Measurements from ENCODE around the gene IP6K1.
A peak's percentile ranks its signal among the peaks of the same experiment; 100 is the strongest.
"Not testable (repeated sequence)": the region's sequence is repeated elsewhere in the genome, so short reads cannot be mapped to it uniquely, and the experiment has no call there.

The IP6K1 gene

DNA sequence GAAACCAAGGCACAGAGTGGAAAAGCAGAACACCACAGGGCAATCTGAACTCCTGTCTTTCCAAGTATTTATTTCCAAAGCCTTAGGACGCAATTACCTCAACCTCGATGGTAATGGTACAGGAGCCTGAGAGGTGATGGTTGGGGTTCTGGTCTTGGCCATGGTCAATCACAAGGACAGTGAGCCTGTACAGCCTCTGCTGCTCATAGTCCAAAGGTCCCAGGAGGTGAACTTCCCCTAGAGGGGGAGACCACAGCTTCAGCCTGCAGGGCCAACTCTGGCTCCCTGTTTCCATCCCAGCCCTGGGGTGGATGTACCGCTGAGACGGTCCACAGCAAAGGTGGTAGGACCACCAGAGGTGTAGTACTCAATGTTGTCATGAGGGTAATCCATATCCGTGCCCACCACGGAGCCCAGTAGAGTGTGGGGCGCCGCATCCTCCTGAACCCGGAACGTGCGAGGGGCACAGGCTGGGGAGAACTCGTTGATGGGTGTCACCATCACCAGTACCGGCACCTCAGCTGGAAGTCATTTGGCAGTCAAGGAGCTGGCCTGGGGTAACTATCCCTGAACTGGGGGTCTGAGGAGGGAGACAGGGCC is 7.2 kb upstream of the IP6K1 start:
- DNase-seq: no peak

DNA sequence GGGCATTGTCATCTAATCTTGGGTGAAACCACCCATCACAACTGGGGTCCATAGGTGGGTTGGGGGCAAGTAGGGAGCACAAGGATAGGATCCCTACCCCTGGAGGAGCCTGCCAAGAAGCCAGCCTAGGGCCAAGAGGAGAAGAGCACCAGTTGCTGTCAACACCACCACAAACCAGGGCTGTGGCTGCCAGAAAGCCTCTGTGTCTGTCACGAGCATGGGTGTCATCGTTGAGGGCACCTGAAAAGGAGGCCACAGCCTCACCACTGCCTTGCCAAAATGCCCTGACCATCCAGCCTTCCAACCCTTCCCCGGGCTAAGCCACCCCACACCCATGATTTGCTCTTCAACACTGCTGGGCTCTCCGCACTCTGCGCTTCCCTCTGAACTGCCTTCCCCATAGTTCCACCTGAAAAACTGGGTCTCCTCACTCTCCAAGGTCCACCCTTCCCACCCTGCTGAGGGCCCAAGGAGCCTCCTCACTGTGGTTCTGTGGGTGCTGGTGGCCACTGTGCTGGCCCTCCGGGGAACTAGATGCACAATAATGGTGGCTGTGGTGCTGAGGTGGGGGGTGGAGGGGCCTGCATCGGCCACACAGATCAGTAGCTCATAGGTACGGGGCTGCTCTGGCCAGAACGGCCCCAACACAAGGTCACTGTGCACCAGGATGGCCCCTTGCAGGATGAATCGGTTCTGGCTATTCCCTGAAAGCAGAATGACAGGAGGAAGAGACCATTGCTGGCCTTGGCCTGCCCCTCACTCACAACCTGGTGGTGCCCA is 6.2 kb upstream of the IP6K1 start:
- DNase-seq: no peak

DNA sequence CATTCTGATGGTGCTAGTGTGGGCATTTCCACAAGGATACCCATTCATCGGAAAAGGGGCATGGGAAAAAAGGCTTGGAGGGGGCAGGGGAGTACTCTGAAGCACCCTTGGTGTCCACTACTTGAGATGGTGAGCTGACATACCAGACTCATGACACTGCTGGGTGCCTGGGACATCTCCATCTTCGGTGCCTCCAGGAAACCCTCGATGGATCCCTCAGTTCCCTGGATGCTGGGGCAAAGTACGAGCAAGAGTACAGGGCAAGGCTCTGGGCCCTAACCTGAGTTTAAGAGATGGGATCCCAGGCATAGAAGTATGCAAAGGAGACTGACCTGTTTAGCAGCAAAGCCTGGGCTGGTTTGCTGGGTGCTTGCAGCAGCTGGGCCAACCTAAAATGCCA is 5.2 kb upstream of the IP6K1 start:
- no peak for DNase-seq

DNA sequence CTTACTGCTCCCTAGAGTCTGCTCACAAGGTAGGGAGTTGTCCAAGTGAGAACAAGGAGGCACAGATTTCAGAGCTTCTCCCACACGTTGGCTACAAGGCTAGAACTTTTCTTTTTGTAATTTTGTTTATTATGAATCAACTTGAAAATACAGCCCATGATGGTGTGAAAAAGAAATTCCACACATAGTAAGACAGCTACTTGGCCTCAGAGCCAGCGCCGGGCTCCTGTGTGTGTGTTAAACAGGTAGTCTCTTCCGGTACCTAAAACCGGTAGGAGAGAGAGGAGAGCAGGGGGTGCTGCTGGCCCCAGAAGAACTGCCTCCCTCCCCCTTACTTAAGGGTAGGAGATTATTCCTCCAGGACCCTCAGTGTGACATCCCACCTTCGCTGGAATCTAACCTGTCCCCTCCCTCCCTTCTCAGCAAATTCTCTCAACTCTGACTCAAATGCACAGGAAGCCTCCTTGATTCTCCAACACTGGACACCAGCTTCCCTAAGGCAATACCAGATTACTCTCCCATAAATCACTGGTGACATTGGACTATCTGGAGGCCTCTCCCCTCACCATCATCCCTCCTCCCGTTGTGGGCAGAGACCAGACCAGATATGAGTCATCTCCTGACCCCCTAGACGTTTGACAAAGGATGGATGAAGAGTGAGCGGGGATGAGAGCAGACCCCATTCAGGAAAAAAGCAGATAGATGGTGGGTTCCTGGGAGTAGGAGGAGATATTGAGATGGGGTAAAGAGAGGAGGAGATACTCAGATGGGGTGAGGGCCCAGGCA is 4.5 kb upstream of the IP6K1 start:
- no peak for DNase-seq

DNA sequence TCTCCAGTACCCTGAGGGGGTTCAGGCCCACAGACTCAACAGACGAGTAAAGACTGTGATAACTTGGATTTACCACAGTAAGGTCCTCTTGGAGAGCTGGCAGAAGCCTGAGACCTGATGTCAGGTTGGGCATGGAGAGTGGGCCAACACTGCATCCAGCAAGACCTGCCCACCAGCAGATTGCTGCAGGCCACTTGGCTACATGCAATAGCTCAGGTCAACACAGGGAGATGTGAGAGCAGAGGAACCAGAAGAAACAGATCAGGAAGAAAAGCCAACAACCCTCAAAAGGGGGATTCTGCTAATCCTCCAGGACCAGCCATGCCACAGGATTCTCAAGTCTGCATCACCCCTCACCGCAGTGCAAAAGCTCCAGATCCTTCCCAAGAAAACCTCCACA is 1.7 kb upstream of the IP6K1 start:
- DNase-seq: no peak

DNA sequence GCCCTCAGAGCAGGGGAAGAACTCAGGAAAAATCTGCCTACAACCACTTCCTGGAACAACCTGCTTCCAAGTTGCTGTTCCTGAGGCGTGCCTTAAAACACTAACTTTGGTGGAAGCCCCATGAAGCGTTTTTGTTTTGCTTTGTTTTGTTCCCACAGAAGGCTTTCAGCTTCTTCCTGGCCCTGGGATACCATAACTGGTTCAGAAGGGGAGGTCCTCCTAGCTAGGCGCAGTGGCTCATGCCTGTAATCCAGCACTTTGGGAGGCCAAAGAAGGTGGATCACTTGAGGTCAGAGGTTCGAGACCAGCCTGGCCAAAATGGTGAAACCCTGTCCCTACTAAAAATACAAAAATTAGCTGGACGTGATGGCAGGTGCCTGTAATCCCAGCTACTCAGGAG is 1.2 kb upstream of the IP6K1 start:
- DNase-seq: no peak

DNA sequence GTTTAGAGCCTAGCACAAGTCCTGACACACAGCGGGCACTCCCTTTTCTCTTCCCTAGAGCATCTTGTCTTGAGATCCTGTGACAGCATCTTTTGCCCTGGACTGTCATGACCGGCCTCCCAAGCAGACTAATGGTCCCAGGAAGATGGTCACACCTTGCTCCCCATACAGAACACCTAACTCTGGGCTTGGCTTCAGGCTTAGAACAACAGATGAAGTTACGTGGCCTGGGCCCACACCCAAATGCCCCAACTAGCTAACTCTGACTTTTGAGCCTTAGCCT is 781 bp upstream of the IP6K1 start:
- no peak for DNase-seq

DNA sequence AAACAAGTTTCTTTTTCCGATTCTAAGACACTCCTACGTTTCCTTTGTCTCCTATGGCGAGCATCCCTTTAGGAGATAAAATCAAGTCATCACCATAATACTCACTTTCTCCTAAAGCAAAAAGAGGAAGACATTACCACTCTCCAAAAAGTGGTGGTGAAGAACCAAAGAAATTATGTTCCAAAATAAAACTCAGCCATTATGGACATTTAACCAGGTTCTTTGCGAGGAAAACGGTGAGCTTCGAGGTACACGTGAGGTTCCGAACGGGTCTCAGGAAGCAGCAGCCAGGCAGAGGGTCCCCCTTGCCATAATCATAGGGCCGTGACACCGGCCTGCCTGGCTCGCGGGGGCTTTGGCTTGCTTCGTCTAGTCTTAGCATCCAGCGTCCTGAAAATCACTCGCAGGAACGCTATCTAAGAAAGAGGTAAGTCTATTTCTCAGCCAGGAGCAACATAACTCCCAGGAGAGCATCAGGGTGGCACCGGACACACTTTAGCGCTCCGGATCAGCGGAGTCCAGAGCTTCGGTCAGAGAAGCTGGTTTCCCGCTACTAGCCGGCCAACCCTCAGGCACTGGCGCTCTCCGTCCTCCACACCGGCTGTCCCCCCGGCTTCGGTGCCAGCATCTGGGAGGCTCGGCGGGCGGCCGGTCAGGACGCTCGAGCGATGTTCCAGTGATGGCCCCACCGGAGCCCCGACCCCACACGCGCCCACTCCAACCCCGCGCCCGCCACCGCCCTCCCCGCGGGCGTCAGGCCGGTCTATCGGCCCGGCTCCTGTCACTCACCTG is 581 bp downstream of the IP6K1 start:
- peak; percentile 16 for DNase-seq

DNA sequence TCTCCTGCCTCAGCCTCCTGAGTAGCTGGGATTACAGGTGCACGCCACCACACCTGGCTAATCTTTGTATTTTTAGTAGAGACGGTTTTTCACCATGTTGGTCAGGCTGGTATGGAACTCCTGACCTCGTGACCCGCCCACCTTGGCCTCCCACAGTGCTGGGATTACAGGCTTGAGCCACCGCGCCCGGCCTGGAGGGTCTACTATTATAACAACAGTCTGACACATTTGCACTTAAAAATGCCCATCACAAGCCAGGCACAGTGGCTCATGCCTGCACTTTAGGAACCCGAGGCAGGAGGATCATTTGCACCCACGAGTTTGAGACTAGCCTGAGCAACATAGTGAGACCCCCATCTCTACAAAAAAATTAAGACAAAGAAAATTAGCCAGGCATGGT is 4.1 kb downstream of the IP6K1 start:
- not testable (repeated sequence) for DNase-seq

DNA sequence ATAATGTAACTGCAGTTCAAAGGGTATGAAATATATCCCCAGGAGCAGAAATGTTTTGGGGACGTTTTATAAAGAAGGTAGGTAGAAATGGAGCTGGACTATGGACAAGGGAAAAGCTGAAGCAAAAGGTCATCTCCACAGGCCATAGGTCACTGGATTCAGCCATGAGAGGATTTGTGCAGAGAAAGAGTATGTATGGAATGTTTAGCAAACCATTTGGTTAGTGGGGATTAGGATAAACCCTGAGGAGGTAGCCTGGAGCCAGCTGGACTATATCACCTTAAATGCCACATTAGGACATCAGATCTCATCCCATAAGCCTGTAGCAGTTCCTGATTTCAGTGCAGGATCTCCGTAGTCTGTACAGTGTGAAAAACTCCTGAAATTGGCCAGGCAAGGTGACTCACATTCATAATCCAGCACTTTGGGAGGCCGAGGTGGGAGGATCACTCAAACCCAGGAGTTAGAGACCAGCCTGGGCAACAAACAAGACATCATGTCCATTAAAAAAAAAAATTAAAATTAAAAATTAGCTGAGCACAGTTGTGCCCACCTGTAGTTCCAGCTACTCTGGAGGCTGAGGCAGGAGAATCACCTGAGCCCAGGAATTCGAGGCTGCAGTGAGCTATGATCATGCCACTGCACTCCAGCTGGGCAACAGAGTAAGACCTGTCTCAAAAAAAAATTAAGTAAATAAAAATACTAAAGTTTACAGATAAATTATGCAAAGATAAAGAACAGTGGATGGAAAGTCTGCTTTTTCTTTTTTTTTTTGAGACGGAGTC is 4.7 kb downstream of the IP6K1 start:
- no peak for DNase-seq

DNA sequence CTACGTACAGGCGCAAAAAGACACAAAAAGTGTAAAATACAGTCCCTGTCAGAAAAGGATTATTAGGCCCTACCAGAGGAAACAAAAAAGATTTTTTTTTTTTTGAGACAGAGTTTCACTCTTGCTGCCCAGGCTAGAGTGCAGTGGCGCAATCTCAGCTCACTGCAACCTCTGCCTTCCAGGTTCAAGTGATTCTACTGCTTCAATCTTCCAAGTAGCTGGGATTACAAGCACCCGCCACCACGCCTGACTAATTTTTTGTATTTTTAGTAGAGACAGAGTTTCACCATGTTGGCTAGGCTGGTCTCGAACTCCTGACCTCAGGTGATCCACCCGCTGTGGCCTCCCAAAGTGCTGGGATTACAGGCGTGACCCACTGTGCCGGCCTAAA is 5.4 kb downstream of the IP6K1 start:
- not testable (repeated sequence) for DNase-seq

DNA sequence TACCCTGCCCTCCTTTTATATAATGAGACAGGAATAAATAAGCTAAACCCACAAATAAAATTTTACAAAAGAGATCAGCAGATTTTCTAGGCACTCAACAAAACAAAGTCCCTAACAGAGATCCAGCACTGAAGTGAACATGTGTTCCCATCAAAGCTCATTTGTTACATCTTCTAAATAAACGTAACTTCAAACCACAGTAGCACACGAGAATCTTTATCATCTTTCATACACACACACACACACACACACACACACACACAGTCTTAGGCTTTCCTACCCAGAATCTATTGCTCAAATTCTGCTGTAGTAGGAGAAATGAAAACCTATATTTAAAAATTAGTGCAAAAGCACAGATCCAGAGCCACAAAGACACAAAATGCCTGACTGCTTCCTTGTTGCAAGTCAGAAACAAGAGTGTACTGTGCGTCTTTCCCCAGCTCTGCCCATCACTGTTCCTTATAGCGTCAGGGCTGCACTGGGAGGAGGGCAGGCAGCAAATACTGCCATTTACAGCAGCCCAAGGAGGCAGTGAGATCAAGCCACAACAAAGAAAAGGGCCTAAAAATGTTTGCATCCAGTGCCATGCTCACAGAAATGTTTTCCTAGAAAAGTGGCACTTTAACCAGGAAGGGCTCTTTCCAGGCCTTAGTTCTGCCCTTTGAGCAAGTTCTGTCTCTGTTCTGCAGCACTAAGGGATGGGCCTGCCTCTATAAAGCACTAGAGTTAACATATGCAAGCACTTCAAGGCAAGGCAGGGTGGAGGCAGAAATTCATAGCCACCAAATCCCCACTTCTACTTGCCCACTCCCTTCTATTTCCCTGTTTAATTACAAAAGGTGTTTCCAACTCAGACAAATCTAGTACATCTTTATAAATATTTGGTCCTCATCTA is 6.0 kb downstream of the IP6K1 start:
- no peak for DNase-seq

DNA sequence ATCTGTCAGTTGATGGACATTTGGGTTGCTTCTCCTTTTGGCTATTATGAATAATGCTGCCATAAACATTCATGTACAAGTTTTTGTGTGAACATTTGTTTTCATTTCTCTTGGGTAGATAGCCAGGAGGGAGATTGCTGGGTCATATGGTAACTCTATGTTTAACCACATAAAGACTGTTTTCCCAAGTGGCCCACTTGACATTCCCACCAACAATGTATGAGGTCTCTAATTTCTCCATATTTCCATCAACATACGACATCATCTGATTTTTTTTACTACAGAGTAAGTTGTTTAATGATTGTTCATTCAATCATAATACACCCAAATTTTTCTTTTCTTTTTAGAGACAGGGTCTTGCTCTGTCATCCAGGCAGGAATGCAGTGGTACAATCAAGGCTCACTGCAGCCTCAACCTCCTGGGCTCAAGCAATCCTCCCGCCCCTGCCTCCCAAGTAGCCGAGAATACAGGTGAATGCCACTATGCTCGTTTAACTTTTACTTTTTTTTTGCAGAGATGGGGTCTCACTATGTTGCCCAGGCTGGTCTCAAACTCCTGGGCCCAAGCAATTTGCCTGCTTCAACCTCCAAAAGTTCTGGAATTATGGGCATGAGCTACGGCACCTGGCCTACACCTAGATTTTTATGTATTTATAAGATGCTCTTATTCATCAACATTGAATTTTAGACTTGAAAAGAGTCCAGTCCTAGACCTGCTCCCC is 6.8 kb downstream of the IP6K1 start:
- no peak for DNase-seq

DNA sequence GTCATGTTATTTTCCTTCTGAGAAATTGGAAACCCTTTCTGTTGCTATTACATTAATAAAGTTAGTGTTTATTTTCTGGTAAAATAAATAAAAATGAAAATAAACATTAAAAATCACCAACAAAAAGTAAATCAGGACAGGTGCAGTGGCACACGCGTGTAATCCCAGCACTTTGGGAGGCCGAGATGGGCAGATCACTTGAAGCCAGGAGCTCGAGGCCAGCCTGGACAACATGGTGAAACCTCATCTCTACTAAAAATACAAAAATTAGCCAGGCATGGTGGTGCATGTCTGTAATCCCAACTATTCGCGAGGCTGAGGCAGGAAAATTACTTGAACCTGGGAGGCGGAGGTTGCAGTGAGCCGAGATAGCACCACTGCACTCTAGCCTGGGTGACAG is 10.2 kb downstream of the IP6K1 start:
- DNase-seq: not testable (repeated sequence)

DNA sequence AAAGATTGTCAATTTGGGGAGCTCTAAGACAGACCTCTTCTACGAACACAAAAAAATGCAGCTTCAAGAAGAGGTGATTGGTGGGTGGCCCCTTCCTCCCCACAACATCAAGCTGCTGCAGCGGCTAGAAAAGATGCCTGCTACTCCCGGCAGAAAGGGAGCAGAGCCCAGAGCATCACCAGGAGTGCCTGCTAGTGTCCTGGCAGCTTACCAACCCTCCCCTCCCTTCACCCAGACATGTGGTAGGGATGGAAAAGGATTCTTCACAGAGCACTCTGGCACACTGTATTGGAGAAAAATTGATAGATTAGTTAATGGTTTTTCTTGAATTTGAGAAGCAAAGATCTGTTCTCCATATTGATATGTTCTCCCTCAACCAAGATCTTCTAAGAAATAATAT is 10.8 kb downstream of the IP6K1 start:
- DNase-seq: no peak

DNA sequence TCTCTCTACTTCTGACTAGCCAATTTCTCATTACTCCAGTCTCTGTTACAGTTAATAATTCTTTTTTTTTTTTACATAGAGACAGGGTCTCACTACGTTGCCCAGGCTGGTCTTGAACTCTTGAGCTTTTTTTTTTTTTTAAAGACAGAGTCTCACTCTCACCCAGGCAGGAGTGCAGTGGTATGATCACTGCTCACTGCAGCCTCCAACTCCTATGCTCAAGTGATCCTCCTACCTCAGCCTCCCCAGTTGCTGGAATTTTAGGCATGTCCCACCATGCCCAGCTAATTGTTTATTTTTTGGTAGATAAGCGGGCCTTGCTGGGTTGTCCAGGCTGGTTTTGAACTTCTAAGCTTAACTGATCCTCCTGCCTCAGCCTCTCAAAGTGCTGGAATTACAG is 13.6 kb downstream of the IP6K1 start:
- DNase-seq: no peak

DNA sequence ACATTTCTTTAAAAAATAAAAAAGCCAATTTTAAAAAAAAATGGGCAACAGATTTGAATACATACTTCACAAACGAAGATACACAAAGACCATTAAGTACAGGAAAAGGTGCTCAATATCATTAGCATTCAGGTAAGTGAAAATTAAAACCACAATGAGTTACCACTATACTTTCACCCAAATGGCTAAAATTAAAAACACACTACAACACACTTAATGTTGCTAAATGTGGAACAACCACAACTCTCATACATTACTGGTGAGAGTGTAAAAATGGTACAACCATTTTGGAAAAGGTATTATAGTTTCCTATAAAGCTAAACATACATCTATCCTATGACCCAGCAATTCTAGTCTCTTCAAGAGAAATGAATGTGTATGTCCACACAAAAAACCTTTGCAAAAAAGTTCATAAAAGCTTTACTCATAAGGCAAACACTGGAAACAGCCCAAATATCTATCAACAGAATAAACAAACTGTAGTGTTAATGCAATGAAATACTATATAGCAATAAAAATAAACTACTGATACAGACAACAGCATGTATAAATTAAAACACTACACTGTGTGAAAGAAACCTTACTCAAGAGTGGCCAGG is 14.9 kb downstream of the IP6K1 start:
- no peak for DNase-seq

DNA sequence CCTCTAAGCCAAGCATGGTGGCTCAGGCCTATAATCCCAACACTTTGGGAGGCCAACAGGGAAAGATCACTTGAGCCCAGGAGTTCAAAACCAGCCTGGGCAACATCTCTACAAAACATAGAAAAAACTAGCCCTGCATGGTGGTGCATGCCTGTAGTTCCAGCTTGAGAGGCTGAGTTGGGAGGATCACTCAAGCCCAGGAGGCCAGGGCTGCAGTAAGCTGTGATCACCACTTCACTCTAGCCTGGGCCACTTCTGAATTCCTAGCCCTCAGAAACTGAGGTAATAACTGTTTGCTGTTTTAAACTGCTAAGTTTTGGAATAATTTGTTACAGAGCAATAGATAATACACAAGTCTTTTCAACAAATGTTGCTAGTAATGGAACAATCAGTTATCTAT is 16.4 kb downstream of the IP6K1 start:
- DNase-seq: no peak

DNA sequence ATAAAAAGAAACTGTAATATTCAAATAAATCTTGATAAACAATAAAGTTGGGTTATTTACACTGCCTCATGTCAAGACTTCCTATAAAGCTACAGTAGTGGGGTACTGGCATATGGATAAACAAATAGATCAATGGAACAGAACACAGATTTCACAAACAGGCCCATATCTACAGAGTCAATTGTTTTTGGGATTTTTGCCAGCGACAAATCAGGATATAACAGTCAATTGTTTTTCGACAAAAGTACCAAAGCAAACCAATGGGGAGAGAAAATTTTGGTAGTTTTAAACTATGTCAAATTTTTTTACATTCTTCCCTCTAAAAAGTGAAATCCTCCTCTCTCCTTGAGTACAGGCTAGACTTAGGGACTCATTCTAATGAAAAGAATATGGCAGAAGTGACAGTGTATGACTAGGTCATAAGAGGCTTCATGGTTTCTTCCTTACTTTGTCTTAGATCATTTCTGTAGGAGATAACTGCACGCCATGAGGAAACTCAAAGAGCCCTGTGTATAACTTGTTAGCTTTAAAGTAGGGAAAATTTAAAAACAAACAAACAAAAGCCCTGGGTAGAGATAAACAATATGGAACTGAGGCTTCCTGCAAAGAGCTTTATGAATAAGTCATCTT is 16.9 kb downstream of the IP6K1 start:
- no peak for DNase-seq

DNA sequence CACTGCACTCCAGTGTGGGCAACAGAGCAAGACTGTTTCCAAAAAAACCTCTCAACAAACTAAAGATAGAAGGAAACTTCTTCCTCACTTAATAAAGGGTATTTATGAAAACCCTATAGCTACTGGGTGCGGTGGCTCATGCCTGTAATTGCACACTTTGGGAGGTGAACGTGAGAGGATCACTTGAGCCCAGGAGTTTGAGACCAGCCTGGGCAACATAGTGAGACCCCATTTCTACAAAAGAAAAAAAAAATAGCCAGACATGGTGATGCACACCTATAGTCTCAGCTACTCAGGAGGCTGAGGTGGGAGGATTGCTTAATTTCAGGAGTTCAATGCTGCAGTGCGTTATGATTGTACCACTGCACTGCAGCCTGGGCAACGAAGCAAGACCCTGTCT is 22.4 kb downstream of the IP6K1 start:
- DNase-seq: no peak
